Nephron progenitor cell (in vitro differentiated cells): ENCODE results near the gene CKAP4.

ENCODE experiments used
- DNase-seq: peaks from one replicate; pipeline ENCODE4 v3.0.0; 2021
- H3K27ac Mint-ChIP-seq: 2 replicates; pipeline ENCODE4 v1.8.0; 2021; ENCODE audit warnings: mild to moderate bottlenecking, moderate library complexity, mixed read lengths
- H3K27me3 Mint-ChIP-seq: 2 replicates; pipeline ENCODE4 v1.8.0; 2021; ENCODE audit warnings: mild to moderate bottlenecking, low read depth, mixed read lengths; ENCODE audit not compliant: poor library complexity
- H3K36me3 Mint-ChIP-seq: 2 replicates; pipeline ENCODE4 v1.8.0; 2021; ENCODE audit warnings: low read depth, mixed read lengths
- H3K4me1 Mint-ChIP-seq: 2 replicates; pipeline ENCODE4 v1.8.0; 2021; ENCODE audit warnings: mixed read lengths
- H3K4me3 Mint-ChIP-seq: 2 replicates; pipeline ENCODE4 v1.8.0; 2021; ENCODE audit warnings: mild to moderate bottlenecking, moderate library complexity, mixed read lengths
- H3K9me3 Mint-ChIP-seq: 2 replicates; pipeline ENCODE4 v1.8.0; 2021; ENCODE audit warnings: mild to moderate bottlenecking, moderate library complexity, mixed read lengths
- TF ChIP-seq, protein P1 (sequence below): fragments of 200-600 bp; sonication (generic); IDR thresholded peaks from 2 replicates; pipeline ENCODE4 v1.5.0; 2021; ENCODE audit warnings: antibody characterized with exemption

Gene CKAP4, protein sequence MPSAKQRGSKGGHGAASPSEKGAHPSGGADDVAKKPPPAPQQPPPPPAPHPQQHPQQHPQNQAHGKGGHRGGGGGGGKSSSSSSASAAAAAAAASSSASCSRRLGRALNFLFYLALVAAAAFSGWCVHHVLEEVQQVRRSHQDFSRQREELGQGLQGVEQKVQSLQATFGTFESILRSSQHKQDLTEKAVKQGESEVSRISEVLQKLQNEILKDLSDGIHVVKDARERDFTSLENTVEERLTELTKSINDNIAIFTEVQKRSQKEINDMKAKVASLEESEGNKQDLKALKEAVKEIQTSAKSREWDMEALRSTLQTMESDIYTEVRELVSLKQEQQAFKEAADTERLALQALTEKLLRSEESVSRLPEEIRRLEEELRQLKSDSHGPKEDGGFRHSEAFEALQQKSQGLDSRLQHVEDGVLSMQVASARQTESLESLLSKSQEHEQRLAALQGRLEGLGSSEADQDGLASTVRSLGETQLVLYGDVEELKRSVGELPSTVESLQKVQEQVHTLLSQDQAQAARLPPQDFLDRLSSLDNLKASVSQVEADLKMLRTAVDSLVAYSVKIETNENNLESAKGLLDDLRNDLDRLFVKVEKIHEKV

DNA sequence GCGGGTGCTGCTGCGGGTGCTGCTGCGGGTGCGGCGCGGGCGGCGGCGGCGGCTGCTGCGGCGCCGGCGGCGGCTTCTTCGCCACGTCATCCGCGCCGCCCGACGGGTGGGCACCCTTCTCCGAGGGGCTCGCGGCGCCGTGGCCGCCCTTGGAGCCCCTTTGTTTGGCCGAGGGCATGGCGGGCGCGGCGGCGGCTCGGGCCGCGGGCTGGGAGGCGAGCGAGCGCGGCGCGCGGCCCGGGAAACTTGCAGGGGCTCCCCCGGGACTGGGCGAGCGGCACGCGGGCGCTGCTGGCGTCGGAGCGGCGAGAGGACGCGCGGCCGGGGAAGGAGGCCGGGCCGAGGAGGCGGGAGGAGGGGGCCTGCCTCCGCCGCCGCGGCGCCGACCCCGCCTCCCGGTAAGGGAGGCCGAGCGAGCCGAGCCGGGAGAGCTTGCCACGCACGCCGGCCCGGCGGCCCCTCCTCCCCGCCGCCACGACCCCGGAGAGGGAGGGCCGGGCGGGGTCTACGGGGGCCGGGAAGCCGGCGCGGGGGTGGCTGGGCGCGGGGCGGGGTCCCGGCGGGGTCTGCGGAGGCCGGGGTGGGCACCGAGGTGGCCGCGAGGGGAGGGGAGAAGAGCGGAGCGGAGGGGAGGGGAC is at the start of gene CKAP4:
TSS of gene CKAP4 (minus strand) at position 347 of the 638 bp plus-strand sequence. CDS start at position 178, 169 bp downstream.
- TF ChIP-seq, protein P1, sequence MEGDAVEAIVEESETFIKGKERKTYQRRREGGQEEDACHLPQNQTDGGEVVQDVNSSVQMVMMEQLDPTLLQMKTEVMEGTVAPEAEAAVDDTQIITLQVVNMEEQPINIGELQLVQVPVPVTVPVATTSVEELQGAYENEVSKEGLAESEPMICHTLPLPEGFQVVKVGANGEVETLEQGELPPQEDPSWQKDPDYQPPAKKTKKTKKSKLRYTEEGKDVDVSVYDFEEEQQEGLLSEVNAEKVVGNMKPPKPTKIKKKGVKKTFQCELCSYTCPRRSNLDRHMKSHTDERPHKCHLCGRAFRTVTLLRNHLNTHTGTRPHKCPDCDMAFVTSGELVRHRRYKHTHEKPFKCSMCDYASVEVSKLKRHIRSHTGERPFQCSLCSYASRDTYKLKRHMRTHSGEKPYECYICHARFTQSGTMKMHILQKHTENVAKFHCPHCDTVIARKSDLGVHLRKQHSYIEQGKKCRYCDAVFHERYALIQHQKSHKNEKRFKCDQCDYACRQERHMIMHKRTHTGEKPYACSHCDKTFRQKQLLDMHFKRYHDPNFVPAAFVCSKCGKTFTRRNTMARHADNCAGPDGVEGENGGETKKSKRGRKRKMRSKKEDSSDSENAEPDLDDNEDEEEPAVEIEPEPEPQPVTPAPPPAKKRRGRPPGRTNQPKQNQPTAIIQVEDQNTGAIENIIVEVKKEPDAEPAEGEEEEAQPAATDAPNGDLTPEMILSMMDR: no peak
- Mint-ChIP-seq H3K4me3 (peak within 1 kb of the TSS; percentile 84), H3K27ac (peak within 1 kb of the TSS; percentile 88), H3K4me1 (peaks cover 71% of the 10 kb centered on the region), H3K9me3 (no peaks in the 10 kb centered on the region), H3K36me3 (peaks cover 18% of the 10 kb centered on the region), H3K27me3 (peaks cover 5% of the 10 kb centered on the region)
- DNase-seq: peak; percentile 82

DNA sequence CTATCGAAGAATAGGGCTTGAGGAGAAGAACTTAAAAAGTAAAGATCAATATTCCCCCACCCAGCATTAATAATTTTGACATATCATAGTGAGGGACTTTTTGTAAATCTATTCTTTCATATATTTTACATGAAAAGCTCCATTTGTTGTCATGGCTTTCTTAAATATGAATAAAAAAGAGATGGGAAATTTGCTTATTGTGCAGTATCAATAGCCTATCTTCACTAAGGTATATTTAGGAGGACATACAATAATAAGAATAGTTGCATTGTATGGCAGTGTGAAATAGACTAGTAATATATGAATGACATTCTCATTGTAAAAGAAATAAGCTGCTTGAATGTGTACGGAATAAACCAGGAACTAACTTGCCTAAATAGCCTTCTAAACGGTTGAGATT is 49.3 kb upstream of the CKAP4 start:
- Mint-ChIP-seq H3K4me1 (peaks cover 26% of the 10 kb centered on the region), H3K9me3 (no peaks in the 10 kb centered on the region), H3K27me3 (peaks cover 10% of the 10 kb centered on the region), H3K4me3 (no peak overlapping the region), H3K27ac (no peak overlapping the region), H3K36me3 (no peaks in the 10 kb centered on the region)
- DNase-seq: no peak
- TF ChIP-seq, protein P1: no peak

DNA sequence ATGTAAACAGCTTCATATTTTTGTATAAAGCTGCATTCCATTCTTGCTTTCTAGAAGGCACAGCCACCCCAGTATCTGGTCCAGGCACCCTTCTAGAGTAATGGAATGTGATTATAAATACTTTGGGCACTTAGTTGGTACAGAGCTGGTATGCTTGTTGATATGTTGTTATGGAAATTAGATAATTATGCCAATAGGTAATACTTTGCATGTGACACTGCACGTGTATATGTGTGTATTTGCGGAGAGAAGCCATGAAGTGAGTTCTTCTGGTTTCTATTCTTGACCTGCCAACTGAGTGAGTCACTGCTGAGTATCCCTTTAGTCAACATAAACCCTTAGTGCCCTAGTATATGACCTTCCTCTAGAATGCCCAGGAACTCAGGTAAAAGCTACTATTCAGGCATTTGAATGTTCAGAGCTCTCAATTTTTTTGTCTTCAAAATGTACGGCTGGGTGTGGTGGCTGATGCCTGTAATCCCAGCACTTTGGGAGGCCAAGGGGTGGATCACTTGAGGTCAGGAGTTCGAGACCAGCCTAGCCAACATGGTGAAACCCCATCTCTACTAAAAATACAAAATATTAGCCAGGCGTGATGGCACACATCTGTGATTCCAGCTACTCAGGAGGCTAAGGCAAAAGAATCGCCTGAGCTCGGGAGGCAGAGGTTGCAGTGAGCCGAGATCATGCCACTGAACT is 48.5 kb upstream of the CKAP4 start:
- H3K27ac Mint-ChIP-seq: no peak overlapping the region
- DNase-seq: no peak
- H3K4me3 Mint-ChIP-seq: no peak overlapping the region
- no peaks in the 10 kb centered on the region for H3K9me3 Mint-ChIP-seq
- TF ChIP-seq, protein P1: no peak
- no peaks in the 10 kb centered on the region for H3K36me3 Mint-ChIP-seq
- H3K4me1 Mint-ChIP-seq: peaks cover 18% of the 10 kb centered on the region
- H3K27me3 Mint-ChIP-seq: peaks cover 14% of the 10 kb centered on the region

DNA sequence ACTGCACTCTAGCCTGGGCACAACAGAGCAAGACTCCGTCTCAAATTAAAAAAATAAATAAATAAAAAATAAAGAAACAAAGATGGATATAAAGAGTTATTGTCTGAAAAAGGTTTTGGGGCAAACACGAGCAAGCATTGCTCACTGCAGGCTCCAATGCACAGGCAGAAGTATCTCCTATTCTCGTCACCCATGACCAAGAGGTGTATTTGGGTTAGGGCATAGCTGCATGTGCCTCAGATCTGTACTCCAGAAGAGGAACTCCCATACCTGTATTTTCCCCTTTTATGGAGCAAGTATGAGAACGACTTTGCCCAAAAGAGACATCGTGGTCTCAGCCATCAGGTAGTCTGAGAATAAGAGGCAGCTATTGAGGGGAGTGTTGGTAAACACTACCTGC is 44.5 kb upstream of the CKAP4 start:
- no peaks in the 10 kb centered on the region for H3K4me1 Mint-ChIP-seq
- no peaks in the 10 kb centered on the region for H3K36me3 Mint-ChIP-seq
- no peak for DNase-seq
- H3K27me3 Mint-ChIP-seq: peaks cover 10% of the 10 kb centered on the region
- H3K4me3 Mint-ChIP-seq: no peak overlapping the region
- H3K9me3 Mint-ChIP-seq: no peaks in the 10 kb centered on the region
- TF ChIP-seq, protein P1: no peak
- no peak overlapping the region for H3K27ac Mint-ChIP-seq

DNA sequence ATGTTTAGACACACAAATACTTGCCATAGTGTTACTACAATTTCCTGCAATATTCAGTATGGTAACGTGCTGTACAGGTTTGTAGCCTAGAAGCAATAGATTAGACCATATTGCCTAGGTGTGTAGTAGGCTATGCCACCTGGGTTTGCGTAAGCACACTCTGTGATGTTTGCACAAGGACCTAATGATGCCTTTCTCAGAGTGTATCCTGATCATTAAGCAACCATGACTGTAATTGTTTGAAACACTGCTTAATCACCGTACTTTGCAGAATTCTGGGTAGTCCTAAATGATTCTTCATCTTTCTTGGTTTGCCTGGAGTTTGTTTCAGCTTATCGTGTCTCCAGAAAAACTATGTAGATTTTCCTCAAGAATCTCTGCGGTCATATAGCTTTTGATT is 43.5 kb upstream of the CKAP4 start:
- H3K27me3 Mint-ChIP-seq: peaks cover 10% of the 10 kb centered on the region
- TF ChIP-seq, protein P1: no peak

More for the DNA sequence above, 43.5 kb upstream of the CKAP4 start:
- DNase-seq: no peak
- H3K4me3 Mint-ChIP-seq: no peak overlapping the region
- peaks cover under 1% of the 10 kb centered on the region for H3K4me1 Mint-ChIP-seq
- H3K27ac Mint-ChIP-seq: no peak overlapping the region
- no peaks in the 10 kb centered on the region for H3K36me3 Mint-ChIP-seq
- H3K9me3 Mint-ChIP-seq: no peaks in the 10 kb centered on the region
